ENCODE data around the gene RNF112.

Gene RNF112

DNA sequence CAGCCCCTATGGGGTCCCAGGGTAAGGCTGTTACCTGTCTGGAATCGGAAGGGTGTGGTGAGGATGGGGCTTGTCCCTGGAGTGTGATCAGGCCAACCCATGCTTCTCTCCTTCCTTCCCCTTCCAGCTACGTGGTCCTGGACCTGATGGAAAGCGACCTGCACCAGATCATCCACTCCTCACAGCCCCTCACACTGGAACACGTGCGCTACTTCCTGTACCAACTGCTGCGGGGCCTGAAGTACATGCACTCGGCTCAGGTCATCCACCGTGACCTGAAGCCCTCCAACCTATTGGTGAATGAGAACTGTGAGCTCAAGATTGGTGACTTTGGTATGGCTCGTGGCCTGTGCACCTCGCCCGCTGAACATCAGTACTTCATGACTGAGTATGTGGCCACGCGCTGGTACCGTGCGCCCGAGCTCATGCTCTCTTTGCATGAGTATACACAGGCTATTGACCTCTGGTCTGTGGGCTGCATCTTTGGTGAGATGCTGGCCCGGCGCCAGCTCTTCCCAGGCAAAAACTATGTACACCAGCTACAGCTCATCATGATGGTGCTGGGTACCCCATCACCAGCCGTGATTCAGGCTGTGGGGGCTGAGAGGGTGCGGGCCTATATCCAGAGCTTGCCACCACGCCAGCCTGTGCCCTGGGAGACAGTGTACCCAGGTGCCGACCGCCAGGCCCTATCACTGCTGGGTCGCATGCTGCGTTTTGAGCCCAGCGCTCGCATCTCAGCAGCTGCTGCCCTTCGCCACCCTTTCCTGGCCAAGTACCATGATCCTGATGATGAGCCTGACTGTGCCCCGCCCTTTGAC is 30.3 kb upstream of the RNF112 start:
- H3K9me3 ChIP-seq (ENCODE audit: insufficient read depth, low read length): no peaks in the 10 kb centered on the region
- H3K9ac ChIP-seq (ENCODE audit: low read length): no peak overlapping the region
- H3K4me3 ChIP-seq (ENCODE audit: insufficient read depth, low read length, poor library complexity, severe bottlenecking): no peak overlapping the region
- no peaks in the 10 kb centered on the region for H3K9me2 ChIP-seq (replicated peaks; ENCODE audit: insufficient read depth, low read length)
- no peaks in the 10 kb centered on the region for H3K27me3 ChIP-seq (ENCODE audit: low read length)
- no peak overlapping the region for H3K27ac ChIP-seq (ENCODE audit: low read depth, low read length)
- no peak overlapping the region for H3K4me2 ChIP-seq (ENCODE audit: low read depth, low read length, poor library complexity, severe bottlenecking)
- H3F3A ChIP-seq (ENCODE audit: insufficient read depth): no peaks in the 10 kb centered on the region; the same call in 1 of the 2 replicates
- no peaks in the 10 kb centered on the region for H3K36me3 ChIP-seq (ENCODE audit: low read length)
- peaks cover 5% of the 10 kb centered on the region; the same call in 1 of the 2 replicates for H3K79me2 ChIP-seq (ENCODE audit: insufficient read depth, low read length)
- TF ChIP-seq, protein P1, sequence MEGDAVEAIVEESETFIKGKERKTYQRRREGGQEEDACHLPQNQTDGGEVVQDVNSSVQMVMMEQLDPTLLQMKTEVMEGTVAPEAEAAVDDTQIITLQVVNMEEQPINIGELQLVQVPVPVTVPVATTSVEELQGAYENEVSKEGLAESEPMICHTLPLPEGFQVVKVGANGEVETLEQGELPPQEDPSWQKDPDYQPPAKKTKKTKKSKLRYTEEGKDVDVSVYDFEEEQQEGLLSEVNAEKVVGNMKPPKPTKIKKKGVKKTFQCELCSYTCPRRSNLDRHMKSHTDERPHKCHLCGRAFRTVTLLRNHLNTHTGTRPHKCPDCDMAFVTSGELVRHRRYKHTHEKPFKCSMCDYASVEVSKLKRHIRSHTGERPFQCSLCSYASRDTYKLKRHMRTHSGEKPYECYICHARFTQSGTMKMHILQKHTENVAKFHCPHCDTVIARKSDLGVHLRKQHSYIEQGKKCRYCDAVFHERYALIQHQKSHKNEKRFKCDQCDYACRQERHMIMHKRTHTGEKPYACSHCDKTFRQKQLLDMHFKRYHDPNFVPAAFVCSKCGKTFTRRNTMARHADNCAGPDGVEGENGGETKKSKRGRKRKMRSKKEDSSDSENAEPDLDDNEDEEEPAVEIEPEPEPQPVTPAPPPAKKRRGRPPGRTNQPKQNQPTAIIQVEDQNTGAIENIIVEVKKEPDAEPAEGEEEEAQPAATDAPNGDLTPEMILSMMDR (IDR thresholded peaks at IDR 0.05; ENCODE audit: insufficient read depth, low read length, poor library complexity, severe bottlenecking): no peak
- TF ChIP-seq EZH2phosphoT487 (conservative IDR thresholded peaks at IDR 0.05; ENCODE audit: low read length): no peak
- no peaks in the 10 kb centered on the region for H4K20me1 ChIP-seq (ENCODE audit: low read depth, low read length)
- H2AFZ ChIP-seq (ENCODE audit: low read depth, low read length, severe bottlenecking): no peak overlapping the region

DNA sequence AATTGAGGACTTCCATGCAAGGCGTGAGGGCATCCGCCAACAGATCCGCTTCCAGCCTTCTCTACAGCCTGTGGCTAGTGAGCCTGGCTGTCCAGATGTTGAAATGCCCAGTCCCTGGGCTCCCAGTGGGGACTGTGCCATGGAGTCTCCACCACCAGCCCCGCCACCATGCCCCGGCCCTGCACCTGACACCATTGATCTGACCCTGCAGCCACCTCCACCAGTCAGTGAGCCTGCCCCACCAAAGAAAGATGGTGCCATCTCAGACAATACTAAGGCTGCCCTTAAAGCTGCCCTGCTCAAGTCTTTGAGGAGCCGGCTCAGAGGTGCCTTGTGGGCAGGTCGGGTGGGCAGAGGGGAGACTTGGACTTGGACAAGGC is 29.7 kb upstream of the RNF112 start:
- H3K27ac ChIP-seq (ENCODE audit: low read depth, low read length): no peak overlapping the region
- no peak overlapping the region for H3K9ac ChIP-seq (ENCODE audit: low read length)
- H3F3A ChIP-seq (ENCODE audit: insufficient read depth): no peaks in the 10 kb centered on the region; the same call in 1 of the 2 replicates
- H3K36me3 ChIP-seq (ENCODE audit: low read length): no peaks in the 10 kb centered on the region
- H2AFZ ChIP-seq (ENCODE audit: low read depth, low read length, severe bottlenecking): no peak overlapping the region
- H3K9me2 ChIP-seq (replicated peaks; ENCODE audit: insufficient read depth, low read length): no peaks in the 10 kb centered on the region
- H3K4me3 ChIP-seq (ENCODE audit: insufficient read depth, low read length, poor library complexity, severe bottlenecking): no peak overlapping the region
- H3K4me2 ChIP-seq (ENCODE audit: low read depth, low read length, poor library complexity, severe bottlenecking): no peak overlapping the region
- peaks cover 5% of the 10 kb centered on the region; the same call in 1 of the 2 replicates for H3K79me2 ChIP-seq (ENCODE audit: insufficient read depth, low read length)
- no peaks in the 10 kb centered on the region for H3K9me3 ChIP-seq (ENCODE audit: insufficient read depth, low read length)
- no peaks in the 10 kb centered on the region for H4K20me1 ChIP-seq (ENCODE audit: low read depth, low read length)
- no peaks in the 10 kb centered on the region for H3K27me3 ChIP-seq (ENCODE audit: low read length)
- TF ChIP-seq, protein P1 (IDR thresholded peaks at IDR 0.05; ENCODE audit: insufficient read depth, low read length, poor library complexity, severe bottlenecking): no peak
- no peak for TF ChIP-seq EZH2phosphoT487 (conservative IDR thresholded peaks at IDR 0.05; ENCODE audit: low read length)

DNA sequence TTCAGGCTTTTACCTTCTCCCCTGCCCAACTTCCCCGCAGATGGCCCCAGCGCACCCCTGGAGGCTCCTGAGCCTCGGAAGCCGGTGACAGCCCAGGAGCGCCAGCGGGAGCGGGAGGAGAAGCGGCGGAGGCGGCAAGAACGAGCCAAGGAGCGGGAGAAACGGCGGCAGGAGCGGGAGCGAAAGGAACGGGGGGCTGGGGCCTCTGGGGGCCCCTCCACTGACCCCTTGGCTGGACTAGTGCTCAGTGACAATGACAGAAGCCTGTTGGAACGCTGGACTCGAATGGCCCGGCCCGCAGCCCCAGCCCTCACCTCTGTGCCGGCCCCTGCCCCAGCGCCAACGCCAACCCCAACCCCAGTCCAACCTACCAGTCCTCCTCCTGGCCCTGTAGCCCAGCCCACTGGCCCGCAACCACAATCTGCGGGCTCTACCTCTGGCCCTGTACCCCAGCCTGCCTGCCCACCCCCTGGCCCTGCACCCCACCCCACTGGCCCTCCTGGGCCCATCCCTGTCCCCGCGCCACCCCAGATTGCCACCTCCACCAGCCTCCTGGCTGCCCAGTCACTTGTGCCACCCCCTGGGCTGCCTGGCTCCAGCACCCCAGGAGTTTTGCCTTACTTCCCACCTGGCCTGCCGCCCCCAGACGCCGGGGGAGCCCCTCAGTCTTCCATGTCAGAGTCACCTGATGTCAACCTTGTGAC is 29.1 kb upstream of the RNF112 start:
- no peaks in the 10 kb centered on the region for H3K36me3 ChIP-seq (ENCODE audit: low read length)
- TF ChIP-seq, protein P1 (IDR thresholded peaks at IDR 0.05; ENCODE audit: insufficient read depth, low read length, poor library complexity, severe bottlenecking): no peak
- no peak for TF ChIP-seq EZH2phosphoT487 (conservative IDR thresholded peaks at IDR 0.05; ENCODE audit: low read length)
- H4K20me1 ChIP-seq (ENCODE audit: low read depth, low read length): no peaks in the 10 kb centered on the region
- H3K4me2 ChIP-seq (ENCODE audit: low read depth, low read length, poor library complexity, severe bottlenecking): no peak overlapping the region
- no peaks in the 10 kb centered on the region for H3K9me3 ChIP-seq (ENCODE audit: insufficient read depth, low read length)
- no peak overlapping the region for H3K9ac ChIP-seq (ENCODE audit: low read length)
- peaks cover 5% of the 10 kb centered on the region; the same call in 1 of the 2 replicates for H3K79me2 ChIP-seq (ENCODE audit: insufficient read depth, low read length)
- H3K27me3 ChIP-seq (ENCODE audit: low read length): no peaks in the 10 kb centered on the region
- H3K27ac ChIP-seq (ENCODE audit: low read depth, low read length): no peak overlapping the region
- H3K9me2 ChIP-seq (replicated peaks; ENCODE audit: insufficient read depth, low read length): no peaks in the 10 kb centered on the region
- H3K4me3 ChIP-seq (ENCODE audit: insufficient read depth, low read length, poor library complexity, severe bottlenecking): no peak overlapping the region
- H3F3A ChIP-seq (ENCODE audit: insufficient read depth): no peaks in the 10 kb centered on the region; the same call in 1 of the 2 replicates
- H2AFZ ChIP-seq (ENCODE audit: low read depth, low read length, severe bottlenecking): no peak overlapping the region

Measured in SU-DHL-6 (cell line).